Prostate gland (tissue), 2 donors: Measurements from ENCODE around the gene TMEM165.
"Not testable (repeated sequence)": the region's sequence is repeated elsewhere in the genome, so short reads cannot be mapped to it uniquely, and the experiment has no call there.

ENCODE experiments used
- POLR2A ChIP-seq: fragments of 450-650 bp; IDR thresholded peaks from one replicate; pipeline ENCODE4 v1.6.1; 2016; ENCODE audit warnings: antibody characterized with exemption, mild to moderate bottlenecking
- POLR2AphosphoS5 ChIP-seq: sonication (generic); formaldehyde crosslinking; IDR thresholded peaks from one replicate; pipeline ENCODE4 v1.6.1; 2017; ENCODE audit warnings: antibody characterized with exemption
- TF ChIP-seq, protein P1 (sequence below), 4 experiments: fragments of 200-600 bp in 2 of 4; fragments of 450-650 bp in 2 of 4; sonication (generic) in 2 of 4; IDR thresholded peaks; 1 replicate in 3 of 4; 2 replicates in 1 of 4; pipeline ENCODE4 v1.5.1; 2016 to 2019; ENCODE audit warnings: antibody characterized with exemption in 4 of 4, mild to moderate bottlenecking in 2 of 4, moderate library complexity in 2 of 4

DNA sequence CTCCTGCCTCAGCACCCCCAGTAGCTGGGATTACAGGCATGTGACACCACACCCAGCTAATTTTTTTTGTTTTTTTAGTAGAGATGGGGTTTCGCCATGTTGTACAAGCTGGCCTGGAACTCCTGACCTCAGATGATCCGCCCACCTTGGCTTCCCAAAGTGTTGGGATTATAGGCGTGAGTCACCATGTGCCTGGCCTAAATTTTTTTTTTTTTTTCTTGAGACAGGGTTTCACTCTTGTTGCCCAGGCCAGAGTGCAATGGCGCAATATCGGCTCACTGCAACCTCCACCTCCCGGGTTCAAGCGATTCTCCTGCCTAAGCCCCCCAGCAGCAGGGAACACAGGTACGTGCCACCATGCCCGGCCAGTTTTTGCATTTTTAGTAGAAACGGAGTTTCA, 44.9 kb upstream of the TMEM165 start:
- not testable (repeated sequence) for TF ChIP-seq POLR2A, POLR2AphosphoS5
- TF ChIP-seq, protein P1, sequence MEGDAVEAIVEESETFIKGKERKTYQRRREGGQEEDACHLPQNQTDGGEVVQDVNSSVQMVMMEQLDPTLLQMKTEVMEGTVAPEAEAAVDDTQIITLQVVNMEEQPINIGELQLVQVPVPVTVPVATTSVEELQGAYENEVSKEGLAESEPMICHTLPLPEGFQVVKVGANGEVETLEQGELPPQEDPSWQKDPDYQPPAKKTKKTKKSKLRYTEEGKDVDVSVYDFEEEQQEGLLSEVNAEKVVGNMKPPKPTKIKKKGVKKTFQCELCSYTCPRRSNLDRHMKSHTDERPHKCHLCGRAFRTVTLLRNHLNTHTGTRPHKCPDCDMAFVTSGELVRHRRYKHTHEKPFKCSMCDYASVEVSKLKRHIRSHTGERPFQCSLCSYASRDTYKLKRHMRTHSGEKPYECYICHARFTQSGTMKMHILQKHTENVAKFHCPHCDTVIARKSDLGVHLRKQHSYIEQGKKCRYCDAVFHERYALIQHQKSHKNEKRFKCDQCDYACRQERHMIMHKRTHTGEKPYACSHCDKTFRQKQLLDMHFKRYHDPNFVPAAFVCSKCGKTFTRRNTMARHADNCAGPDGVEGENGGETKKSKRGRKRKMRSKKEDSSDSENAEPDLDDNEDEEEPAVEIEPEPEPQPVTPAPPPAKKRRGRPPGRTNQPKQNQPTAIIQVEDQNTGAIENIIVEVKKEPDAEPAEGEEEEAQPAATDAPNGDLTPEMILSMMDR (IDR thresholded peaks at IDR 0.05) = not testable (repeated sequence)
